Measurements from ENCODE around the gene BBLN. TPM values are rescaled to one million over a fixed set of nuclear protein-coding genes. Genes with fewer than 3 reads are reported as not detected.

The BBLN gene
- total RNA-seq, 6 experiments from 2014 or later: 45.7 to 63.2 (median 50.5) TPM

DNA sequence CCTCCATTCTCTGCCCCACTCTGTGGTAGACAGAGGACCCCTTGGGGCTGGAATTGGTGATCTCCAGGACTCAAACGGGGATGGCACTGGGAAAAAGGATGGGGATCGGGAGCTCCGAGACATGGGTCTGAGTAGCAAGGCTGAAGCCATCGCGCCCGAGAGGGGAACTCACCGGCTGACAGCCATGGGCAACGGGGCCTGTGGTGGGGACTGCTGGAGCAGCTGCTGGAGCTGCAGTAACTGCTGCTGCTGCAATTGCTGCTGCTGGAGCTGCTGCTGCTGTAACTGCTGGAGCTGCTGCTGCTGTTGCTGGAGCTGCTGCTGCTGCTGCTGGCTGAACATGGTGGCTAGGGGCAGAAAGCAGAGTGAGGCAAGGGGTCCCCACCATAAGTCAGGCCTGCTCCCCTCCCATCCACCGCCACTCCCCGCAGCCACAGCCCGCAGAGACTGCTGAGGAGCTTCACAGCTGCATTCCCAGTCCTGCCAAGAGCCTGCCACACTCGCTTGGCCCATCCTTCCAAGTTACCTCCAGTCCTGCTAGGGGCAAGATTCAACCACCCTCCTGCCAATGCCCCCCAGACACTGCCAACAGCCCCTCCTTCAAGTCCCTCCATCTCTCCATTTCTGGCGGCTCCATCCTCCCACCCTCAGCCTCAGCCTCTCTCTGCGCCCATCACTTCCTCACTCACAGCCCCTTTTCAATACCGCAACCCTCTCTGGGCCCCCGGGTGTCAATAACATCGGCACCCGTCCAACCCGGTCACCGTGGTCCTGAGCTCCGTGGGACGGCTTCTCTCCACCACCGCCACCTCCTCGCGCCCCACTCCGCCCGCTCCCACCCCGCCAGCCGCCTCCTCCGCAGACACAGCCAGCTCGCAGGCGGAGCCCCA lies 30.7 kb downstream of the BBLN start:
- peak overlapping the region; percentile 83 for H3K27ac Mint-ChIP-seq
- H3K4me1 Mint-ChIP-seq (ENCODE audit: low read depth): peaks cover 27% of the 10 kb centered on the region
- no peaks in the 10 kb centered on the region; the same call in none of the 2 replicates for H3K27me3 Mint-ChIP-seq (ENCODE audit: insufficient read depth)
- H3K9me3 Mint-ChIP-seq: no peaks in the 10 kb centered on the region
- TF ChIP-seq, protein P1, sequence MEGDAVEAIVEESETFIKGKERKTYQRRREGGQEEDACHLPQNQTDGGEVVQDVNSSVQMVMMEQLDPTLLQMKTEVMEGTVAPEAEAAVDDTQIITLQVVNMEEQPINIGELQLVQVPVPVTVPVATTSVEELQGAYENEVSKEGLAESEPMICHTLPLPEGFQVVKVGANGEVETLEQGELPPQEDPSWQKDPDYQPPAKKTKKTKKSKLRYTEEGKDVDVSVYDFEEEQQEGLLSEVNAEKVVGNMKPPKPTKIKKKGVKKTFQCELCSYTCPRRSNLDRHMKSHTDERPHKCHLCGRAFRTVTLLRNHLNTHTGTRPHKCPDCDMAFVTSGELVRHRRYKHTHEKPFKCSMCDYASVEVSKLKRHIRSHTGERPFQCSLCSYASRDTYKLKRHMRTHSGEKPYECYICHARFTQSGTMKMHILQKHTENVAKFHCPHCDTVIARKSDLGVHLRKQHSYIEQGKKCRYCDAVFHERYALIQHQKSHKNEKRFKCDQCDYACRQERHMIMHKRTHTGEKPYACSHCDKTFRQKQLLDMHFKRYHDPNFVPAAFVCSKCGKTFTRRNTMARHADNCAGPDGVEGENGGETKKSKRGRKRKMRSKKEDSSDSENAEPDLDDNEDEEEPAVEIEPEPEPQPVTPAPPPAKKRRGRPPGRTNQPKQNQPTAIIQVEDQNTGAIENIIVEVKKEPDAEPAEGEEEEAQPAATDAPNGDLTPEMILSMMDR (IDR thresholded peaks at IDR 0.05): no peak
- H3K4me3 Mint-ChIP-seq: peak overlapping the region; percentile 98
- peaks cover 12% of the 10 kb centered on the region; the same call in 1 of the 2 replicates for H3K36me3 Mint-ChIP-seq (ENCODE audit: low read depth)
- no peak for DNase-seq

DNA sequence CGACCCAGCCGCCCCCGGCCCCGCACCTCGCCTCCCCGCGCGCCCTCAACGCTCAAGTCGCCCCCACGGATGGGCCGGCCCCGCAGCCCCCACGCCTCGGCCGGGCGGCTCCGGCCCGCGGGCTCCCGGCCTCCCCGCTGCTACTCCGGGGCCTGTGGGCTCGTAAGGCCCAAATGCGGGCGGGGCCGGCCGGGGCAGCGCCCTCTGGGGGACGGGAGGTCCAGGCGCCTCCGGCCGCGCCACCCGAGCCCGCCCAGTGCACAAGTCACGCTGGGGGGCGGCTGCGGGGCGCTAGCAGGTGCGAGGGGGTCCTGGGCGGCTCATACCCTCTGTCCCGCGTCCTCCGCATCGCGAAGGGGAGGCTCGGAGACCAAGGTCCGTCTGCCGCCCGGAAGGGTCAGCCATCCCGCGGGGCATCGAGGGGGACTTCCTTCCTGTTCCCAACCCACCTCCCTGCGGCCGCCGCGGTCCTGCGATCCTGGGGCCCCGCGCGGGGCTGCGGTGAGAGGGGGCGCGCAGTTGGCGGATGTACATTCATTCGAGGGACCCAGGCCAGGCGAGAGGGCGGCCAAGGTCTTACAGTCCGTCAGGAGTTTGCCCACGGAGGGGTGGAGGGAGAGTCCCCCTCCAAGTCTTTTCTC lies 31.5 kb downstream of the BBLN start, which contains the start of gene CIZ1:
Gene CIZ1 (minus strand): TSS at position 167 of the 641 bp plus-strand sequence. CDS start 715 bp downstream, outside the sequence.
- peaks cover 27% of the 10 kb centered on the region for H3K4me1 Mint-ChIP-seq (ENCODE audit: low read depth)
- H3K27ac Mint-ChIP-seq: peak within 1 kb of the TSS; percentile 83
- peak; percentile 43 for DNase-seq
- H3K4me3 Mint-ChIP-seq: peak within 1 kb of the TSS; percentile 98
- H3K9me3 Mint-ChIP-seq: no peaks in the 10 kb centered on the region
- no peaks in the 10 kb centered on the region; the same call in none of the 2 replicates for H3K27me3 Mint-ChIP-seq (ENCODE audit: insufficient read depth)
- TF ChIP-seq, protein P1 (IDR thresholded peaks at IDR 0.05): peak; percentile 87
- H3K36me3 Mint-ChIP-seq (ENCODE audit: low read depth): peaks cover 7% of the 10 kb centered on the region; the same call in 1 of the 2 replicates

DNA sequence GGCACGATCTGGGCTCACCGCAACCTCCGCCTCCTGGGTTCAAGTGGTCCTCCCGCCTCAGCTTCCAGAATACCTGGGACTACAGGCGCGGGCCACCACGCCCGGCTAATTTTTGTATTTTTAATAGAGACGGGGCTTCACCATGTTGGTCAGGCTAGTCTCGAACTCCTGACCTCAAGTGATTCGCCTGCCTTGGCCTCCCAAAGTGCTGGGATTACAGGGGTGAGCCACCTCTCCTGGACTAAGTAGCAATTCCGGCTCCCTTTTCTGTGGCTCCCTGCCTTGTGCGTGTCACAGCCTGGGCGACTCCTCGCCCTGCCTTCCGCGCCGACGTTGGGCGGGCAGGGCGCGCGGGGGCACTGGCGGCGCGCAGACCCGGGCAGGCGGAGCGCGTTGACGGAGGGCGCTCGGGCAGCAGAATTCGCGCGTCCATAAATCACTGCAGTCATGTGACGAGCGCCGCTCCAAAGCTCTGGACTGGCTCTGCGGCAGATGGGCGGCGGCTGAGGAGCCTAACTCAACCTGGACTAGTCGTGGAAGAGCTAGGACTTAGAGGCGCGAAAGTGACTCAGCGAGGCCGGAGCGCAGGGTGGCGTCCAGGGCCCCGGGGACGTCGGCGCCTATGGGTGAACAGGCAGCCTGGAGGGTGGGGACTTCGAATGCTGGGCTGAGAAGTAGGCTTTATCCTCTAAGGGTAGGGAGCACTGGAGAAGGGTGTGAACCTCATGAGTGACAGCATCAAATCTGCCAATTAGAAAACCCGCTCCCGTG lies 32.7 kb downstream of the BBLN start:
- H3K4me3 Mint-ChIP-seq: peak overlapping the region; percentile 73

DNA sequence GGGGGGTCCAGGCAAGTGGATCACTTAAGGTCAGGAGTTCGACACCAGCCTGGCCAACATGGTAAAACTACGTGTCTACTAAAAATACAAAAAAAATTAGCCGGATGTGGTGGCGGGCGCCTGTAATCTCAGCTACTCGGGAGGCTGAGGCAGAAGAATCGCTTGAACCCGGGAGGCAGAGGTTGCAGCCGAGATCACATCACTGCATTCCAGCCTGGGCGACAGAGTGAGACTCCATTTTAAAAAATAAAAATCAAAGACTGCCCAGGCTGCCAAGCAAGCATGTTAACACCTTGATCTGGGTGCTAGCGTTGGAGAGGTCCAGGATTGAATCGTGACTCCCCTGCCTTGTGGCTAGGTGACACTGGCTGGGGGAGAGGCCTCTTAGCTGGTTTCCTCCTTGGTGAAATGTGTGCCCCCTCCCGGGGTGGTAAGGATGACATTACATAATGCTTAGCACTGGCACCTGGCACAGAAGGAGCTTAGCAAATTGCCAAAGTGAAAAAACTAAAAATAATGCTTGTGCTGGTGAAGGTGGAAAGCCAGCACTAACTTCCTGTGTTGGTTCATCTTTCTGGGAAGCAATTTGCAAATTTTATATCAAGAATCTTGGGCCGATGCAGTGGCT lies 33.5 kb downstream of the BBLN start:
- Mint-ChIP-seq H3K36me3 (ENCODE audit: low read depth) (no peaks in the 10 kb centered on the region; the same call in 1 of the 2 replicates), H3K27me3 (ENCODE audit: insufficient read depth) (no peaks in the 10 kb centered on the region; the same call in none of the 2 replicates), H3K4me1 (ENCODE audit: low read depth) (peaks cover 20% of the 10 kb centered on the region), H3K4me3 (peak overlapping the region; percentile 73; the same call in 1 of the 2 replicates), H3K9me3 (no peaks in the 10 kb centered on the region), H3K27ac (peak overlapping the region; percentile 83)
- TF ChIP-seq, protein P1 (IDR thresholded peaks at IDR 0.05): no peak
- DNase-seq: no peak

More for the DNA sequence above, 32.7 kb downstream of the BBLN start:
- Mint-ChIP-seq H3K4me1 (ENCODE audit: low read depth) (peaks cover 27% of the 10 kb centered on the region), H3K27ac (peak overlapping the region; percentile 83), H3K27me3 (ENCODE audit: insufficient read depth) (no peaks in the 10 kb centered on the region; the same call in none of the 2 replicates), H3K9me3 (no peaks in the 10 kb centered on the region), H3K36me3 (ENCODE audit: low read depth) (no peaks in the 10 kb centered on the region; the same call in 1 of the 2 replicates)
- DNase-seq: peak; percentile 96
- TF ChIP-seq, protein P1 (IDR thresholded peaks at IDR 0.05): peak; percentile 65

Data from HFFc6 (cell line).